GM21529 (cell line): ENCODE measurements around the gene TOB2.
"Not testable (repeated sequence)": the region's sequence is repeated elsewhere in the genome, so short reads cannot be mapped to it uniquely, and the experiment has no call there.

Experiments
- ATAC-seq: cut with Tn5 transposase; IDR thresholded peaks from one replicate; pipeline ENCODE4 v1.9.1; 2021; ENCODE audit not compliant: unreplicated experiment

TOB2 gene

GRCh38 chr22:41429951-41430332 is 16.7 kb downstream of the TOB2 start:
- ATAC-seq = no peak

- ATAC-seq = no peak
Measured at GRCh38 chr22:41429232-41429950, 17.2 kb downstream of the TOB2 start.

- no peak for ATAC-seq
Measured at GRCh38 chr22:41425660-41426365, 20.8 kb downstream of the TOB2 start.

- no peak for ATAC-seq
Measured at GRCh38 chr22:41418717-41419116, 27.9 kb downstream of the TOB2 start.

GRCh38 chr22:41417622-41418390 is 28.8 kb downstream of the TOB2 start:
- no peak for ATAC-seq

GRCh38 chr22:41415554-41415953 is 31.0 kb downstream of the TOB2 start:
- ATAC-seq = no peak

GRCh38 chr22:41411021-41411851 is 35.4 kb downstream of the TOB2 start:
- ATAC-seq = no peak

- no peak for ATAC-seq
Measured at GRCh38 chr22:41410311-41410751, 36.3 kb downstream of the TOB2 start.

GRCh38 chr22:41408665-41409064 is 37.9 kb downstream of the TOB2 start:
- ATAC-seq = no peak

- no peak for ATAC-seq
Measured at GRCh38 chr22:41407433-41407832, 39.2 kb downstream of the TOB2 start.

- no peak for ATAC-seq
Measured at GRCh38 chr22:41406410-41406809, 40.2 kb downstream of the TOB2 start.

GRCh38 chr22:41405588-41405987 is 41.0 kb downstream of the TOB2 start:
- no peak for ATAC-seq

- peak; percentile 76 for ATAC-seq
Measured at GRCh38 chr22:41403532-41404318, 42.9 kb downstream of the TOB2 start.

GRCh38 chr22:41402851-41403250 is 43.8 kb downstream of the TOB2 start:
- ATAC-seq = not testable (repeated sequence)

GRCh38 chr22:41401781-41402648 is 44.6 kb downstream of the TOB2 start:
- ATAC-seq = no peak

GRCh38 chr22:41398921-41399320 is 47.7 kb downstream of the TOB2 start:
- no peak for ATAC-seq

GRCh38 chr22:41397143-41397811 is 49.3 kb downstream of the TOB2 start:
- no peak for ATAC-seq

- ATAC-seq = no peak
Measured at GRCh38 chr22:41395531-41396240, 50.9 kb downstream of the TOB2 start.
